PC-9 (cell line): ENCODE data around the gene GLO1.

ENCODE experiments used
- CTCF ChIP-seq: fragments of 200-600 bp; sonication (generic); conservative IDR thresholded peaks from 2 replicates; pipeline ENCODE4 v1.6.1; 2017; ENCODE audit warnings: mixed run types, antibody characterized with exemption, mild to moderate bottlenecking, moderate library complexity
- EZH2 ChIP-seq: fragments of 200-600 bp; sonication (generic); IDR thresholded peaks from 2 replicates; pipeline ENCODE4 v1.8.0; 2017; ENCODE audit warnings: antibody characterized with exemption, low read depth

GRCh38 chr6:38654263-38654662, 48.7 kb downstream of the GLO1 start:
- TF ChIP-seq CTCF (no peak), EZH2 (no peak)
